Hematopoietic multipotent progenitor cell treated with erythropoietin and hydrocortisone succinate and interleukin-3 and kit ligand, for 8 days (in vitro differentiated cells): Measurements from ENCODE around the gene RAI2.

Source experiments
- DNase-seq: peaks from one replicate; pipeline ENCODE4 v3.0.0-alpha.2; 2015

Gene RAI2

GRCh38 chrX:17860811-17861488, at the start of gene RAI2:
Gene RAI2, minus strand, starts transcription at chrX:17861298. Its CDS starts 59,288 bp downstream, at chrX:17802010.
- DNase-seq, result no peak

DNA sequence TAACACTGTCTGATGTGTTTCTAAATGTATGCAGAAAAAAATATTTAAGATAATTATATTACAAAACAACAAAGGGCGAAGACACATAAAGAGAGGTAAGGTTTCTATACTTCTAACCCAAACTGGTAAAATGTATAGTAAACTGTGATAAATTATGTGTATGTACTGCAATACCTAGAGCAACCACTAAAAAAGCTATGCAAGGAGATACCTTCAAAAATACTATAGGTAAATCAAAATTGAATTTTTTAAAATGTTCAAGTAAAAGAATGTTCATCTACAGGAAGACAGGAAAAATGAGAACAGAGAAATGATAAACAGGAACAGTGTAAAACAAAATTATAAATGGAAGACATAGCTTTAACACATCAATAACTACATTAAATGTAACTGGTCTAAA, 27.3 kb upstream of the RAI2 start:
- no peak for DNase-seq

- no peak for DNase-seq
Measured at GRCh38 chrX:17882680-17883079, 21.6 kb upstream of the RAI2 start.

- no peak for DNase-seq
Measured at GRCh38 chrX:17878028-17878670, 17.1 kb upstream of the RAI2 start.

- no peak for DNase-seq
Measured at GRCh38 chrX:17876135-17876534, 15.0 kb upstream of the RAI2 start.

GRCh38 chrX:17869580-17869979, 8.5 kb upstream of the RAI2 start:
- no peak for DNase-seq

- no peak for DNase-seq
Measured at GRCh38 chrX:17861489-17862011, 452 bp upstream of the RAI2 start.

DNA sequence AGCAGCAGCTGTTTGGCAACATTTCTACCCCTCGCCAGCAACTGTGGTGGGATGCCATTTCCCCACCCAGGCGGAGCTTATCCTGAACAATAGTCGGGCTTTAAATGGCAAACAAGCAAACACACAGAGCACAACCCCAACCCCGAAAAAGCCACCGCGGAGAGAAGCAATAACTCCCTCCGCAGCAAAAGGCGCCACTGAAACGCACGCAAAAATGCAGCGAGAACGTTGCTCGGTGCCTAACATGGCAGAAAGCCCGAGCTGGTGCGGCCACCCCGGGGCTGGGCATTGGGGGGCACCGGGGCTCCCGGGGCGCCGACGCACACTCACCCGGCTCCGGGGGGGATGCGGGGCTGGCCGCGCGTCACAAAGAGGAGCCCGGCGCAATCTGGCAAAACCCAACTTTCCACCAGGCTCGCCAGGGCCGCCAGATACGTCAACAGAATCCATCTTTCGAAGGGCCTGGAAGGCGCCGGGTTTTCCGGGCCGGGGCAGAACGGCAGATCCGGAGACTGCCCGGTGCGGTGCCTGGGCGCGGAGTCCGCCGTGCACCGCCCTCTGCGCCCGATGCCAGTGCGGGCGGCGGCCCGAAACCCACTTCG, 818 bp downstream of the RAI2 start:
- DNase-seq, result no peak

GRCh38 chrX:17859609-17860178, 1.4 kb downstream of the RAI2 start:
- no peak for DNase-seq

DNA sequence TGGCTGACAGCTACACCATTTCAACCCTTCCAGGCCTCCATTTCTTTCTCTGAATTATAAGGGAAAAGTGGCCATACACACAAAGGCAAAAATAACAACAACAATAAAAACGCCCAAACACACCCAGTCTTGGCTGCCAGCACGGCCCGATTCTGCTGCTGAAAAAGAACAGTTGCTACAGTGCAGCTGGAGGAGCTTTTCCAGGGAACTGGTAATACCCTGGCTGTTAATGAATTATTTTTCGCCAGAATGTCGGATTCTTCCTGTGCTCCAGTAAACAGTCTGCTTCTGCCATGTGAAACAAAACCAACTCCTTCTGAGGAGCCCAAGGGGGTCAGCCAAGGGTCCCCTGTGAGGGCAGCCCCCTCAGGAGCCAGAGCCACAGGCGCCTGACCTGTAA, 6.6 kb downstream of the RAI2 start:
- no peak for DNase-seq

DNA sequence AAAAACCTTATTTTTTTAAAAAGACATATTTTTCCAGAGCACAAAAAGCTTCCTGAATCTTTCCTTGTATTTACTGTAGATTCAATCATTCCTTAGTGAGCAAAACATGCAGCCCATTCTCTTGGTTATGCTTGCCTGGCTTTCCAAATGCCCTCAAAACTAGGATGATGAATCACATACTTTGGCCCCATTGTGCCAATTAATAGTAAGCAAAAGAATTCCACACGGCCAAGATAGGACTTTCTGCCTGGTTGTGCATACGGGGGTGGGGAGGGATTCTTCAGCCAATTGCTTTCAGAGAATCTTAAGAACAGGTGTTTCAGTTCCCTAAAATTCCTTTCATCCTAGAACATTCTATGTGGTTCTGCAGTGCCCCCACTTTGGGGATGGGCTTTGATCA, 7.0 kb downstream of the RAI2 start:
- no peak for DNase-seq

GRCh38 chrX:17851874-17852273, 9.2 kb downstream of the RAI2 start:
- DNase-seq, result no peak

DNA sequence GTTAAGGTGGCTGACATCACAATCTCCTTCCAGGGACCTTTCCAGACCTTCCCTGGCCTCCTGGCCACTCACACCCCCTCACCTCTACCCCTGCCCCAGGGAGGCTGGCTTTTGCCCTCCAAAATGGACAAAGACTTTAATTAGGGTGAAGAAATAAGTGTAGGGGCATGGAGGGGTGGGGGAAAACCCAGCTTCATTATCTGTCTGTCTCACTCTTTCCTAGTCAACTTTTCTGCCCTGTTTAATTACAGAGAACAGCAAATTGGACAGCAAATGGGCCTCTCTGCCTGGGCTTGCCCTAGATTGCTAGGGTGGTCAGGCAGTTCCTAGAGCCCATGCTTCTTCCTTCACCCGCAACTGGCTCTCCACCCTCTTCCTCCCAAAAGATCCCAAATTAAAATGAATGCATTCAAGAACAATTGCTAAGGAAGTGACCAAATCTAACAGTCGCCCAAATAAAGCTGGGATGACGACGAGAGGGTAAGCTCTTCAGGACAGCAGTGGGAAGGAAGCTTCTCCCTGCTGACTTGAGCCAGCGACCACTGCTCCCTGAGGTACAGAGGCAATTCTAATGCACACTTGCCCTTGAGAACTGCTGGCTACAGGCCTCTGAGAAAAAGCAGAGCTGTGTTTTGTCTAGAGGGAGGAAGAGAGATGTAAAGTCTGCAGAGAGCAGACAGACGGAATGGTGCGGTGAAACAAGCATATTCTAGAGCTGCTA, 12.4 kb downstream of the RAI2 start:
- no peak for DNase-seq

- no peak for DNase-seq
Measured at GRCh38 chrX:17846045-17846444, 15.1 kb downstream of the RAI2 start.

DNA sequence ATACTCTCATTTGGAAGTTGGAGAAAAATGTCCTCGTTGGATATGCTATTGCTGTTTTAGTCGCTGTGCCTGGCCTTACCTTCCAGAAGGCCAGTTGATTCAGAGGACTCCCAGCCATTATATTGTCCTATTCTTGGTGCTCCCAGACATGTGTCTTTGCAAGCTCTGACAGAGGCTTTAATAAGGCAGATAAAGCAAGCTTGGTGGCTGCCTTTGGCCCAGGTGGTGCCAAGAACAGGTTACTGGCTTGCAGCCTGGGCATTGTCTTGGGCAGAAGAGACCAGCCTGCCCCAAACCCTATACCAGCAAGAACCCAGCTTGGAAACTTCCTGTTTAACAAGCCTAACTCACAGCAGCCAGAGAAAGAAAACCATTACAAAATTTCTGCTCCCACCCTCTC, 16.9 kb downstream of the RAI2 start:
- DNase-seq, result no peak

DNA sequence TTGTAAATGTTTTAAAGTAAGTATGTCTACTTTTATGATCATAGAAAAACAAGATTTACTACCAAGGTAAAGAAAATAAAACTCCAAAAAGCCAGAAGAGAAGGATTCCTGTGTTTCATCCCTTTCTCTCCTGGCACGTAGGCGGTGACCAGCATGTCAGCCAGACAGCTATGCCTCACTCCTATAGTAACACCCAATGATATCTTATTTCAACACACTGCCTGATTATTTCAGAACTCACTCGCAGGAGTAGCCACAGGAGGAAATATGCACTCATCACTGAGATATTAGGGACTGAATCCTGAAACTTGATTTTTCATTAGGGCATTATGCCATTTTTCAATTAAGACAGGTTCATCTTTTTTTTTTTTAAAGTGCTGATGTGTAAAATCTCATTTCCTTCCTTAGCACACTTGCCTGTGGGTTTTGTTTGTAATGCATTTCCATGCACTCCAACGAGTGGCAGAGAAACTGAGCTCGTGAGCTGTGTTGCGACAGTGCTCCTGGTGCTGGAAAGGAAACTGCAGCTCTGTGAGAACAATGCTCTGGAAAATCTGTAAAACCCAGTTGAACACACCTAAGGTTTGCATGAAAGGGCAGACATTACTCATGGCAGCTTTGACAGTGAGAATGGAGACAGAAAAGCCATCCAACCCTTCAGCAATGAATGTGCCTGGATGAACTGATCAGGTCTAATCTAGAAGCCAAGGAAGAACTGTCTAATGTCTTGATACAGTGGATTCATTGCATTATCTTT, 18.2 kb downstream of the RAI2 start:
- no peak for DNase-seq

GRCh38 chrX:17839269-17839668, 21.8 kb downstream of the RAI2 start:
- no peak for DNase-seq

- DNase-seq, result no peak
Measured at GRCh38 chrX:17836830-17837229, 24.3 kb downstream of the RAI2 start.

DNA sequence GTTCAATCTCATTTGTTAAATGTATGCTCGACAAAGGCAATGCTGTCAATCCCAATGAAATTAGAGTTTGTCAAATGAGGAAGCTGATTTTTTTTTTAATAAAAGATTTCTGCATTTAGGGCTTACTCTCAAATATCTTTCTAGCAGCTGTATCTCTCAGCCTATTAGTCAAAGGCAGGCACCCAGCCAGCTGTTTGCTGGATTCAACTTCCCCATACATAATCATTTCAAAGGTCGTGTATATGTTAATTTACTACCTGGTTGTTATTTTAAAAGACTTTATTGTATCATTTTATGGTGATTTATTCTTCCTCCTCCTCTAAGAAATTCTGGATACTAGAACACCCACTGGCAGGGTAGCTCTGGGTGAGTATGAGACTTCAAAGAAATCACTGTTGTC, 27.1 kb downstream of the RAI2 start:
- no peak for DNase-seq

GRCh38 chrX:17831255-17831654, 29.8 kb downstream of the RAI2 start:
- no peak for DNase-seq

- no peak for DNase-seq
Measured at GRCh38 chrX:17830211-17830610, 30.9 kb downstream of the RAI2 start.

DNA sequence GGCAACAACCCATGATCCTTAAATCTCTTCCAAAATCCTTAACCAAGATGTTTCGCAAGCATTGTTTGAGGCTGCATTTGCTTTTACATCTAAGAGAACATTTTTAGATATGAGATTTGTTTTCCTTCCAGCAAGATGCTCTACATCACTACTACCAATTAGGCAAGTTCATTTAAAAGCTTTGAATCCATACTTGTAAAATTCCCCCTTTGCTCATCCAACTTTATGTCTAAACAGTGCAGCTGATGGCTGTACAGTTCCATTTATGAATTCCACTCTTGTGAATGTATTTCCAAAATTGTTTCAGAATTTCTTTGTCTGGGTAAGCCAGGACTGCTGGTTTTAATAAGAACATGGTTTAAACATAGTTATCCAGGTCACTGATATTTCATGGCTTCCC, 31.5 kb downstream of the RAI2 start:
- DNase-seq, result no peak
